HG03457 (cell line): ENCODE results near the gene URI1.
A peak's percentile ranks its signal among the peaks of the same experiment; 100 is the strongest.
"Not testable (repeated sequence)": the region's sequence is repeated elsewhere in the genome, so short reads cannot be mapped to it uniquely, and the experiment has no call there.

Source experiments
- ATAC-seq: cut with Tn5 transposase; IDR thresholded peaks from one replicate; pipeline ENCODE4 v1.9.1; 2021; ENCODE audit warnings: moderate number of reproducible peaks; ENCODE audit not compliant: unreplicated experiment

The URI1 gene, protein sequence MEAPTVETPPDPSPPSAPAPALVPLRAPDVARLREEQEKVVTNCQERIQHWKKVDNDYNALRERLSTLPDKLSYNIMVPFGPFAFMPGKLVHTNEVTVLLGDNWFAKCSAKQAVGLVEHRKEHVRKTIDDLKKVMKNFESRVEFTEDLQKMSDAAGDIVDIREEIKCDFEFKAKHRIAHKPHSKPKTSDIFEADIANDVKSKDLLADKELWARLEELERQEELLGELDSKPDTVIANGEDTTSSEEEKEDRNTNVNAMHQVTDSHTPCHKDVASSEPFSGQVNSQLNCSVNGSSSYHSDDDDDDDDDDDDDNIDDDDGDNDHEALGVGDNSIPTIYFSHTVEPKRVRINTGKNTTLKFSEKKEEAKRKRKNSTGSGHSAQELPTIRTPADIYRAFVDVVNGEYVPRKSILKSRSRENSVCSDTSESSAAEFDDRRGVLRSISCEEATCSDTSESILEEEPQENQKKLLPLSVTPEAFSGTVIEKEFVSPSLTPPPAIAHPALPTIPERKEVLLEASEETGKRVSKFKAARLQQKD

DNA sequence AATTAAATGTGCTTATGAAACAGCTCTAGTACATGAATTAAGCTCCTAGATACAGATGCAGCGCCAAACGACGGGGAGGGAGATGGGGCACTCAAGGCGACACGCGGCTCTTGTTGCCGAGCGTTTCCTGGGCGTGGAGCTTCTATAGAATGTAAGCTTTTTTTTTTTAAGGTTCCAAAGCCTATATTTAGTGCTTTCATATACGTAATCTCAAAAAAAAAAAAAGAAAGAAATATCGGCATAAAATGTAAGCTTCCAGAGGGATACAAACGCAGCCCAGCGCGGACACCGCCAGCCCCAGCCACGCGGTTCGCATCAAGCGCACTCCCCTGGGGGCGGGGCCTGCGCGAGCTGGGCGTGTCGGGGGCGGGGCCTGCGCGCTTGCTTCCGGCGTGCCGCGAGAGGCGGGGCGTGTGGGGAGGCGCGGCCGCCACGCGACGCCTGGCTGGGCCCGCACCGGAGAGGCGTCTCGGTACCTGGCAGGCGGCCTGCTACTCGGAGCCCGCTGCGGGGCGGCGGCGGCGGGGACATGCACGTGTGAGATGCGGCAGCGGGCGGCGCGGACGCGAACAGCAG lies at the start of gene URI1:
Gene URI1 (plus strand): TSS at position 412 of the 576 bp plus-strand sequence. CDS start 309 bp downstream, outside the sequence.
- ATAC-seq: peak; percentile 63

GRCh38 chr19:29893606-29894284 lies 48.3 kb upstream of the URI1 start:
- ATAC-seq: no peak

GRCh38 chr19:29896802-29897201 lies 45.2 kb upstream of the URI1 start:
- ATAC-seq: no peak

DNA sequence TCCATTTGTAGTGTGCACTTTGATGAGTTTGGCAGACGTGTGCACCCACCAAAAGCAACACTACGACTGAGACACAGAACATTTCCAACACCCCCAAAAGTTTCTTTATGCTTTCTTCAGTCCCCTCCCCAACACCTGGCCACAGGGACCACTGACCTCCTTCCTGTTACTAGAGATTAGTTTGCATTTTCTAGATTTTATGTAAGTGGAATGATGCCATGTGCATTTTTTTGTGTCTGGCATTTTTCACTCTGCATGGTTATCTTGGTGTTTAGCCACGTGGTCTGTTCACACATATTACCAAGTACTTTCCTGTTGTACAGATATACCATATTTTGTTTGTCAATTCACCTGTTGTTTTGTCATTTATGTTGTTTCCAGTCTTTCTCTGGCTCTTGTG lies 44.6 kb upstream of the URI1 start:
- ATAC-seq: no peak

DNA sequence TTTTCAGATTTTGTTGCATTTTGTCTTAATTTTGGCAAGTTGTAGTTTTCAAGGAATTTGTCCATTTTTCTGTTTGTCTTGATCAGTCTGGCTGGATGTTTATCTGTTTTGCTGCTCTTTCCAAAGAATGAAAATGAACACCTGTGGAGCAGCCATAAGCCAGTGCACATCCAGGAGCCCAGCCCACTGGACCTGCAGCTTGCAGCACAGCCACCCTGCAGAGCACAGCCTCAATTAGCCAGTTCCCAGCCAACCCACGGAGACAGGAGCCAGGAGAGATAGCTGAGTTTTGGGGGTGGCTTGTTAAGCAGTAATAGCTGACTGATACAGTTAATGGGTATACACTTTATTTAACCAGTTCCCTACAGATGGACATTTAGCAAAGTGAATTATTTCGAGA lies 38.0 kb upstream of the URI1 start:
- no peak for ATAC-seq

DNA sequence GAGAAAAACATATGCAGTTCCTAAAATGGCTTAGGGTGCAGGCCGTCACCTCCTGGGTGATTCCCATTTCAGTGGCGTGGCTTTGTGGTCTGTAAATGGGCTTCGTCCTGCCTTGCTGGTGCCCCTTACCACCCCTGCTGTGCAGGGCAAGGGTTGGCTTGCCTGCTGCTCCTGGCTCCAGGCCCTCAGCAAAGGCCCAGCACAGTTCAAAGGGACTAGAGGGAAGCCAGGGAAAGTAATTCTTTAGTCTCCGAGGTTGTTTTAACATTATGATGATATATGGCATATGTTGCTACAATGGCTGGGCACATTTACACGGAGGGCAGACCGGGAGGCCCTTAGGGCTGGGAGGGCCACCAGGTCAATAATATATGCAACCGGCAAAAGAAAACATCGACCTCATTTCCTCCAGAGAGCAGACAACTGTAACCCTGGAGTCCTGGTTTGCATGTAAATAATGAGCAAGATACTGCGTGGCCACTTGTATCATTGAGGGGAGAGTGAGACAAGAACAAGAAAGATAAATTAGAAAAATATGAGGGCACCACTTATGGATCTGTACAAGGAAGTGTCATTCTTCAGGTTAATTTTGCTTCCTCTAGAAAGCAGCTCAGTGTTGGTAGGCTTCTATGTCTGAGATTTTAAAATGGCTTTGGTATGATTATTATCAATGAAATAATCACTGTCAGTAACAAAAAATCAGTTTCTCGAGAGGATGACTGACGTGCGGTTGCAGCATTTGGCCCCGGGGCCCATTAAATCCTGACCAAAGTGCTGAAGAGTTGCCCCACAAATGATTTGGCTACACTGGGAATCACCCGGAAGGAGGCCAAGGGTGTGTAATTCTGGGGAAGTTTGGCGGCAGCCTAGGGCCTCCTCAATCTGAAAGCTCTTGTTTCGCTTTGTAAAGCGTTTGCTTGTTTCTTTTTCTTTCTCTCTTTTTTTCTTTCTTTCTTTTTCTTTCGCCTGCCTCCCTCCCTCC lies 32.8 kb upstream of the URI1 start:
- no peak for ATAC-seq

DNA sequence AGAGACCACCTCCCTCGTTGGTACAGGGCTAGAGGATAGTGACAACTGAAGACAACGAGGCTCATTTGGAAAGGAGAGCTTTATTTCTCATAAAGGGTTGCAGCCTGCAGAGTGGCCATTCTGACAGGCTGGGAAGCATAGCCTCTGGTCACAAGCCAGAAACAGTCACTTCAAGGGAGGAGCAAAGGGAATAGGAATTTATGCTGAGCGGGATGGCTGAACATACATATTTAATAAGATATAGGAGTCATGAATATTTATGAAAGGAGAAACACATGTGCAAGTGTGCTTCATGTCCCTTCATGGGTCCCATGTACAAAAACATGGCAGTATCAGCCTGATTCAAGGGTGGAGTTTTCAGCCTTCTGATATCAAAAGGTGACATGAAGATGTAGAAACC lies 27.1 kb upstream of the URI1 start:
- no peak for ATAC-seq

GRCh38 chr19:29915832-29916231 lies 26.2 kb upstream of the URI1 start:
- not testable (repeated sequence) for ATAC-seq

GRCh38 chr19:29917911-29918310 lies 24.1 kb upstream of the URI1 start:
- no peak for ATAC-seq

DNA sequence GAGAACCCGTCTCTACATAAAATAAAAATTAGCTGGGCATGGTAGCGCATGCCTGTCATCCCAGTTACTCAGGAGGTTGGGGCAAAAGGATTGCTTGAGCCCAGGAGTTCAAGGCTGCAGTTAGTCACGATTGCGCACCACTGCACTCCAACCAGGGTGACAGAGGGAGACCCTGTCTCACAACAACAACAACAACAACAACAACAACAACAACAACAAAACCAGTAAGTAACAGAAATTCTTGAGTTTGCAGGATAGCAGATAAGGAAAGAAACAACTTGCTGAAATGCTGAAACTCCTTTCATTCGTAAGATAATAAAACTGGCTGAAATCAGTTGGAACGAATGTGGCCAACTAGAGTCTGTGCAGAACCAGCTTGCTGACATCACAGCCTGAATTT lies 23.1 kb upstream of the URI1 start:
- ATAC-seq: no peak

GRCh38 chr19:29922972-29923371 lies 19.1 kb upstream of the URI1 start:
- ATAC-seq: no peak

GRCh38 chr19:29923653-29924052 lies 18.4 kb upstream of the URI1 start:
- no peak for ATAC-seq

GRCh38 chr19:29926031-29926430 lies 16.0 kb upstream of the URI1 start:
- no peak for ATAC-seq

DNA sequence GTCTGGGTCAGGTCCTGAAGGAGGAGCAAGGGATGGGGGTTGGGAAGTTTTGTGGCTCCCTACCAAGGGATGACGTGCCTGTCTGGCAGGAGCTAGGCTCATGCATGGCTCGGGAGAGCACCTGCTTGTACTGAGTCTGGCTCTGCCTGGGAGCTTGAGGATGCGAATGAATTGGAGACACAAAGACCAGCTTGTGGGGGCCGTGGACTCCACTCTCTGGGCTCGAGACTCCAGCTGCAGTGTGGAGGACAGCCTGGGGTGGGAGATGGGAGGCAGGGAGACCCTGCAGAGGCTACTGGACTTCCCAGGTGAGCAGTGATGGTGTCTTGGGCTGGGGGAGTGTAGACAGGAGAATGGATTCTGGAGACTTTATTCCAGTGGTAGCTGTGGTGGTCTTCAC lies 15.2 kb upstream of the URI1 start:
- ATAC-seq: no peak

DNA sequence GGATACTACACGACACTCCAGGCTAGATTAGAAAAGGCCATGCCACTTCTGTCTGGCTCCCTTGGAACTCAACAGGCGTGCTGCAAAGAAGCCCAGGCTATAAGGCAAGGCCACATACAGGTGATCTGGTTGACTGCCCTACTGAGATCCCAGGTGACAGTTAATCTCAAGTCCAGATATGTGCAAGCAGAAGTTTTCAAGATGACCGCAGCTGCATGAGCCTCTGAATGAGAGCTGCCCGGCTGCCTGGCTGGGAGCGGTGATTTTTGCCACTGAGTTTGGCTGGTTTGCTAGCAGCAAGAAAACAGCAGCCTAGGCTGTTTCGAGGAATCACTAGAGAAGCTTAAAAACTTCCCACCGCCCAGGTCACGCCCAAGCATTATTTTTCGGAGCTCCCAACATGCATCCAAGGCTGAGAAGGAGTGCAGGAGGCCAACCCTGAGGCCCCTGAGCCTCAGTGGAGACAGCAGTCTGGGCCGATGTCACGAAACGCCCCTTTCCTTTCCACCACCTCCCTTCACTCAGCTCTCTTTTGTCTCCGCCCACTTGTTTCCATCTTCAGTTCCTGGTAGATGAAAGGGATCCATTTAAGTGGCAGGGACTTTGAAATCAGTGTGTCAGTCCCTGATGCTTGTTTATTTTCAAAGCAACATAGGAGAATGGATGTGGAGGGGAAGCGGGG lies 14.0 kb upstream of the URI1 start:
- ATAC-seq: no peak

DNA sequence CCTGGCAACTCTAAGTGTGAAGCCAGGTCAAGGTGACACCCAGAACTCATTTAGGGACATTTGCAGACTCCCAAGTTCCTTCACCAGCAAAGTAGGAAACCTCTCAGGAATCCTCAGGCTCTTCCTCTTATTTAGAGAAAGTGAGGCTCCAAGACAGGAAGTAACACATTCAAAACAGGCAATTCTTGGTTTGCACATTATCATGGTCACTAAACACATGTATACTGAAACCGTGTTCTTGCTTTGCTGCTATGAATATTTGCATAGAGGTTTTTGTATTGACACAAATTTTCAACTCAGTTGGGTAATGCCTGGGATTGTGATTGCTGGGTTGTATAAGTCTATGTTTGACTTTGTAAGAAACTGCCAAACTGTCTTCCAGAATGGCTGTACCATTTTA lies 13.2 kb upstream of the URI1 start:
- ATAC-seq: no peak

DNA sequence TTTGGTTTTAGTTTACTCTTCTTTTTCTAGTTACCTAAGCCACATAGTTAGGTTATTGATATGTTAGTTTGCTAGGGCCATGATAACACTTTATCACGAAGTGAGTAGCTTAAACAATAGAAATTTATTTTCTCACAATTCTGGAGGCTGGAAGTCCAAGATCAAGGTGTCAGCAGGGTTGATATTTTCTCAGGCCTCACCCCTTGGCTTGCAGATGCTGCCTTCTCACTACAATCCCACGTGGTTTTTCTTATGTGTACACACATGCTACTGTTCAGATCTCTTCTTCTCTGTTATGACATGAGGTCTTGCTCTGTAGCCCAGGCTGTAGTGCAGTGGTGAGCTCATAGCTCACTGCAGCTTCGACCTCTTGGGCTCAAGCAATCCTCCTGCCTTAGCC lies 7.8 kb upstream of the URI1 start:
- no peak for ATAC-seq

GRCh38 chr19:29934781-29935180 lies 7.3 kb upstream of the URI1 start:
- ATAC-seq: no peak

DNA sequence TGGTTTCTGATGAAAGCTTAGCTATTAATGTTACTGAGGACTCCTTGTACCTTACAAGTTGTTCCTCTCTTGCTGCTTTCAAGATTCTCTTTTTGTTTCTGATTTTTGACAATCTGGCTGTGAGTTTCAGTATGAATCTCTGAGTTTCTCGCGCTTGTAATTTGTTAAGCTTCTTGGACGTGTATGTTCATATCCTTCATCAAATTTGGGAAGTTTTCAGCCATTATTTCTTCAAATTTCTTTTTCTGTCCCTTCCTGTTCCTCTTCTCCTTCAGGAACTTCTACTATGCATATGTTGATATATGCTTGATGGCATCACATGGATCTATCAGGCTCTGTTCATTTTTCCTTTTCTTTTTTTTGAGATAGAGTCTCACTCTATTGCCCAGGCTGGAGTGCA lies 5.6 kb upstream of the URI1 start:
- no peak for ATAC-seq

DNA sequence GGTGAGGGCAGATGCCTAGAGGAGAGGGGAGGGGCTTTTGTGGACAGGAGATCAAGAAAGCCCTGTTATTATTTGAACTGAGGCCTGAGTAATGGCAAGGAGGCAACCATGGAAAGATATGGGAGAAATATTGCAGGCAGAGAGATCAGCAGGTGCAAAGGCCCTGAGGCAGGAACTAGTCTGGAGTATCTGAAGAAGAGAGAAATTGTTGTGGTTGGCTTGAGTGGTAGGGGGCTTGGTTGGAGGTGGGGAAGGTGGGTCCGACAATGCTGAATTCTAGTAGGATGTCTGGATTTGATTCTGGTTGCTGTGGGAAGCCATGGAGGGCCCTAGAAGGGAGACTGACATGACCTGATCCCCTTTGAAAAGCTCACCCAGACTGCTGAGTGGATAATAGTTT lies 2.4 kb upstream of the URI1 start:
- ATAC-seq: no peak
